Tracheal epithelial cell (primary cell): ENCODE measurements around the gene FBXO8. TPM values are rescaled to one million over a fixed set of nuclear protein-coding genes. Genes with fewer than 3 reads are reported as not detected.

Experiments used
- total RNA-seq: library from RNA; depleted of rRNA; stranded (reverse); fragments of >200 nt; gene quantifications from 2 replicates; pipeline ENCODE4 v1.2.1, GENCODE V29; 2014

Gene FBXO8, protein sequence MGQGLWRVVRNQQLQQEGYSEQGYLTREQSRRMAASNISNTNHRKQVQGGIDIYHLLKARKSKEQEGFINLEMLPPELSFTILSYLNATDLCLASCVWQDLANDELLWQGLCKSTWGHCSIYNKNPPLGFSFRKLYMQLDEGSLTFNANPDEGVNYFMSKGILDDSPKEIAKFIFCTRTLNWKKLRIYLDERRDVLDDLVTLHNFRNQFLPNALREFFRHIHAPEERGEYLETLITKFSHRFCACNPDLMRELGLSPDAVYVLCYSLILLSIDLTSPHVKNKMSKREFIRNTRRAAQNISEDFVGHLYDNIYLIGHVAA
- 23.6 and 34.5 TPM in 2 replicates for total RNA-seq

GRCh38 chr4:174283507-174284471, at the start of gene FBXO8, which contains the start of gene CEP44:
Gene FBXO8 (minus strand): TSS chr4:174283667. CDS start chr4:174263092, 20,575 bp downstream.
Gene CEP44 (plus strand): TSS chr4:174283911. CDS start chr4:174299122, 15,211 bp downstream.

Other genes starting within 250 kb of the FBXO8 start
- gene CEP44, start 244 bp upstream of the FBXO8 start, total RNA-seq: 8.0 and 17.5 TPM in 2 replicates
- 1.9 and 4.3 TPM in 2 replicates for gene HPGD, start 238.8 kb upstream of the FBXO8 start, total RNA-seq